GM18868 (cell line): ENCODE data around the gene BSDC1.
A peak's percentile ranks its signal among the peaks of the same experiment; 100 is the strongest.
"Not testable (repeated sequence)": the region's sequence is repeated elsewhere in the genome, so short reads cannot be mapped to it uniquely, and the experiment has no call there.

Experiments used
- ATAC-seq: cut with Tn5 transposase; IDR thresholded peaks from one replicate; pipeline ENCODE4 v1.9.1; 2021; ENCODE audit warnings: mild to moderate bottlenecking, moderate library complexity; ENCODE audit not compliant: unreplicated experiment

BSDC1 gene, protein sequence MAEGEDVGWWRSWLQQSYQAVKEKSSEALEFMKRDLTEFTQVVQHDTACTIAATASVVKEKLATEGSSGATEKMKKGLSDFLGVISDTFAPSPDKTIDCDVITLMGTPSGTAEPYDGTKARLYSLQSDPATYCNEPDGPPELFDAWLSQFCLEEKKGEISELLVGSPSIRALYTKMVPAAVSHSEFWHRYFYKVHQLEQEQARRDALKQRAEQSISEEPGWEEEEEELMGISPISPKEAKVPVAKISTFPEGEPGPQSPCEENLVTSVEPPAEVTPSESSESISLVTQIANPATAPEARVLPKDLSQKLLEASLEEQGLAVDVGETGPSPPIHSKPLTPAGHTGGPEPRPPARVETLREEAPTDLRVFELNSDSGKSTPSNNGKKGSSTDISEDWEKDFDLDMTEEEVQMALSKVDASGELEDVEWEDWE

GRCh38 chr1:32394141-32394889, at the start of gene BSDC1:
Gene BSDC1, minus strand, starts transcription at chr1:32394441. Its CDS starts 27 bp downstream, at chr1:32394414.
- ATAC-seq = peak; percentile 93

- ATAC-seq = not testable (repeated sequence)
These were observed 47.2 kb upstream of the BSDC1 start for GRCh38 chr1:32441467-32441866.

DNA sequence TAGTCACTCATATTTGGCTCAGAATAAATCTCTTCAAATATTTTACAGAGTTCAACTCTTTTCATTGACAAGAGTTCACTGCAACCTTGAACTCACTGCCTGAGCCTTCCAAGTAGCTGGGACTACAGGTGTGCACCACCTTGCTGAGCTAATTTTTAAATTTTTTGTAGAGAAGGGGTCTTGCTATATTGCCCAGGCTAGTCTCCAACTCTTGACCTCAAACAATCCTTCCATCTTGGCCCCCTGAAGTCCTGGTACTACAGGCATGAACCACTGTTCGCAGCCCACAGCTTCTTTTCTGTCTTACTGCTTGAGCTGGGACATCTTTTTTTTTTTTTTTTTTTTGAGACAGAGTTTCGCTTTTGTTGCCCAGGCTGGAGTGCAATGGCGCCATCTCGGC, 44.5 kb upstream of the BSDC1 start:
- ATAC-seq = not testable (repeated sequence)

- ATAC-seq = no peak
These were observed 43.9 kb upstream of the BSDC1 start for GRCh38 chr1:32438136-32438535.

GRCh38 chr1:32431736-32432400, 37.6 kb upstream of the BSDC1 start:
- ATAC-seq = peak; percentile 68

- ATAC-seq = no peak
These were observed 33.2 kb upstream of the BSDC1 start for GRCh38 chr1:32427264-32427963.

- ATAC-seq = no peak
These were observed 32.4 kb upstream of the BSDC1 start for GRCh38 chr1:32426489-32427255.

DNA sequence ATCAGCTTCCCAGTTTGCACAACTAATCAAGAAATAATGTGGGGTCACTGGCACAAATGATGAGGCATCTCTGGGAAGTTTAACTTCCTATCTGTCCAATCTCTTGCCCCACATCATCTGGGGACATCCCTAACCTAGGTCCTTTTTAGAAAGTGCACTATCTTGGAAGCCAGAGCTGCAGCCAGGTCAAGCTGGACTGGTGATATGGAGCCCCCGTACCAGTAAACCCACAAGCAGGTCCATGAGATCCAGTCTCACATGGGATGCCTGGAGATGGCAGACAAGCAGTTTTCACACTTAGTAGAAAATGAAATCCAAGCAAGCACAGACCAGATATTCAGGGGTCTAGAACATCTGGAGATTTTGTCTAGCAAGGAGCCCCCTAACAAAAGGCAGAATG, 27.5 kb upstream of the BSDC1 start:
- no peak for ATAC-seq

- no peak for ATAC-seq
These were observed 20.1 kb upstream of the BSDC1 start for GRCh38 chr1:32414186-32414886.

DNA sequence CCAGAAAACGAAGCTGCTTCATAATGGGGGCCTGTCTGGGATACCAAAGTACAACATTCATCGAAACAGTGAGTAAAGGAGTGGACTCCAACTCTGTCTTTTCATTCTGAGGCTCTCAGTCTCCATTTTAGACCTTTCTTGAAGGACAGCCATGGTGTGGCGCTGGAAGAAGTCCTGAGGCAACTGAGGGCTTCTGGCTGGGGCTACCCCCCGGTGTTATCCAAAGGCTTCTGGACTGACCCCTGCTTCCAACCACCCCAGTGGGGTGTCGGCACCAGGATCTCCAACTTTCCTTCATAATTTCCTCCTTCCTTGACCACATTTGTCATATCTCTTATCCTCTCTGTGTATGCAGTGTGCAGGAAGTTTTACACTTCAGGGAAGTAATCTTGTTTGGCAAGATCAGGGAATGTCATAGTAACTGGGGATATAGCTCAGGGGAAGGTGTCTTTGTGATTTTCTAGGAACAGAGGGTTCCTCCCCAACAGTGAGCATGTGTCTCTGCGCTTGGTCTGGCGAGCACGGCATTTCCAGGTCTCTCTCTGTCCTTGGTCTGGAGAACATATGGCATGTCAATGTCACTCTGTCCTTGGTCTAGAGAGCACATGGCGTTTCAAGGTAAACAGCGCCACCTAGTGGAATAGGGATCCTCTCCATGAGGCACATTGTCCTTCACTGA, 19.4 kb upstream of the BSDC1 start:
- ATAC-seq = no peak

GRCh38 chr1:32411261-32411660, 17.0 kb upstream of the BSDC1 start:
- no peak for ATAC-seq

GRCh38 chr1:32406629-32407111, 12.4 kb upstream of the BSDC1 start:
- no peak for ATAC-seq

- no peak for ATAC-seq
These were observed 11.6 kb upstream of the BSDC1 start for GRCh38 chr1:32405672-32406467.

DNA sequence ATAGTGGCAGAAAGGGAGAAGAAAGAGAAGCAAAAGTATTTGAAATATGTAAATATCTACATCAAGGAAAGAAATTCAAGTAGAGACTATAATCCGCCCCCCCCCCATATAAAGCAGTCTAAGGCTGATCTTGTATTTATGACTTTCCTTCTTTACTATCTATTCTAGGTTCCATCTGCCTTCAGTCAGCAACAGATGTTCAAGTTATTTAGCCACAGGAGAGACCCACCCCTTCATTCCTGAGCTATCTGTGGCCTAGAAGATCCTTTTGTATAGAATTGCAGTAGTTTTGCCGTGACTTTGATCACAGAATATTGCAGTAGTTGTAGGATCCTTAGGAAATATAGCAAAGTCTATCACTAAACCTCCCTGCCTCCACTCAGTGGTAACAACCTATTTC, 10.7 kb upstream of the BSDC1 start:
- ATAC-seq = no peak

DNA sequence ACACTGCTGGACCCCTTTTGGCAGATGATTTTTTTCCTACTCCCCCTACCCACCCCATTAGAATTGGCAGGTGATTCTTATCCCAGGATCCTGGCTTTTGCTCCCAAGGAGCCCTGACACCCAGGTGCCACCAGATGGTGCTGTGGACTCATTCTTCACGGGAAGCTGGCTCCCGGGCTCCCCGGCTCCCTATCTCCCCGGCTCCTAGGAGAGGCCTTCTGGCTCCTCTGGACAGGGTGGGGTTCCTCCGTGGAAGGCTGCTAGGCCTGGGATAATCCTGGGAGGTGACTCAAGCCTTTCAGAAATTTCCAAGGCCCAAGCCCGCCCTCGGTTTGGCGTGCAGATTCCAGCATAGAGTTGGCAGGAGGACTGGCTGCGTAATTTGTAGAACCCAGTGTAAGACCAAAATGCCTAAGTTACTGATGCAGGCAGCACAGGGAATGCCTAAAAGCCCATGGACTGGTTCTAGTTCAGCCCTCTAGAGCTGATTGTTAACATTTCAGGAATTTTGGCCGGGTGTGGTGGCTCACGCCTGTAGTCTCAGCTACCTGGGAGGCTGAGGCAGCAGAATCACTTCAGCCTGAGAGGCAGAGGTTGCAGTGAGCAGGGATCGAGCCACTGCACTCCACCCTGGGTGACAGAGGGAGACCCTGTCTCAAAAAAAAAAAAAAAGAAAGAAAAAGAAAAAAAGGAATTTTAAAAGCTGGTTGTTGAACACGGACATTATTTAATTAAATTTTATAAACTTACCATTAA, 6.8 kb upstream of the BSDC1 start:
- ATAC-seq = no peak

DNA sequence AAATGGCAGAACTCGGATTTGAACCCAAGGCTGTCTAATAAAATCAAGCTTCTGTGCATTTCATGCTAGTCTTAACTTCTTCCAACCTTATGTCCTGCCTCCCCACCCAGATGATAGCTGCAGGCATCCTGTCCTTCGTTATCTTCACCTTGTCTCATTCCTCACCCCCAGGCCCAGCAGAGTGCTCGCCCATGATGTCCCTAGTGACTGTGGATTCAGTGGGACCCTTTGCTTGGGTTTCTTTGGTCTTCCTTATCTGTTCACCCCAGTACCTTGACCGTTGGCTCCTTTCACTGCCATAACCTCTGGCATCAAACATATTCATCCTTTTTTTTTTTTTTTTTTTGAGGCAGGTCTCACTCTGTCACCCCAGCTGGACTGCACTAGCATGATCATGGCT, 5.6 kb upstream of the BSDC1 start:
- ATAC-seq = no peak

DNA sequence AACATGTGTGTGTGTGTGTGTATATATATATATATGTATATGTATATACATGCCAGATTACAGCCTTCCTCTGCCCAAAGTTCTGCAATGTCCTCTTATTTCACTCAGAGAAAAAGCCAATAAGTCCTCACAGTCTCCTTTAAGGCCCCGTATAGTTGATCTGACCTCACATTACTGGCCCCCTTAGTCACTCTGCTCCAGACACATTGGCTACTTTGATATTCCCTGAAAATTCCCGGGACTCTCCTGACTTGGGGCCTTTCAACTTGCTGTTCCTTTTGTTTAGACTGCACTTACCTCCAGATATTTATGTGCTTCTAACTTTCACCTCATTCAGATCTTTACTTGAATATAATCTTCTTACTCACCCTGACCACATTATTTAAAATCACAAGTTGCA, 4.2 kb upstream of the BSDC1 start:
- no peak for ATAC-seq
